Duodenal mucosa (tissue), 2 donors: ENCODE data around the gene ANKEF1.

ENCODE experiments used
- H3K27ac ChIP-seq: one replicate; pipeline ENCODE4 v1.7.0; 2013; ENCODE audit warnings: low read depth, low read length
- H3K27me3 ChIP-seq, 2 donors: one replicate each; pipeline ENCODE4 v1.7.0; 2013; ENCODE audit warnings: low read length in 2 of 2, control low read depth in 1 of 2; ENCODE audit not compliant: insufficient read depth in 2 of 2, control insufficient read depth in 1 of 2
- H3K36me3 ChIP-seq, 2 donors: one replicate each; pipeline ENCODE4 v1.7.0; 2013; ENCODE audit warnings: low read length in 2 of 2, control low read depth in 1 of 2; ENCODE audit not compliant: insufficient read depth in 2 of 2, control insufficient read depth in 1 of 2
- H3K4me1 ChIP-seq, 2 donors: one replicate each; pipeline ENCODE4 v1.7.0; 2013; ENCODE audit warnings: low read length in 2 of 2, control low read depth in 1 of 2; ENCODE audit not compliant: insufficient read depth in 2 of 2, control insufficient read depth in 1 of 2
- H3K4me3 ChIP-seq, 2 donors: one replicate each; pipeline ENCODE4 v1.7.0; 2013; ENCODE audit warnings: low read length in 2 of 2, low read depth in 1 of 2
- H3K9ac ChIP-seq, 2 donors: one replicate each; pipeline ENCODE4 v1.7.0; 2013; ENCODE audit warnings: low read length in 2 of 2, low read depth in 1 of 2
- H3K9me3 ChIP-seq, 2 donors: one replicate each; pipeline ENCODE4 v1.7.0; 2013; ENCODE audit warnings: low read length in 2 of 2, control low read depth in 1 of 2; ENCODE audit not compliant: control insufficient read depth in 1 of 2

Gene ANKEF1

DNA sequence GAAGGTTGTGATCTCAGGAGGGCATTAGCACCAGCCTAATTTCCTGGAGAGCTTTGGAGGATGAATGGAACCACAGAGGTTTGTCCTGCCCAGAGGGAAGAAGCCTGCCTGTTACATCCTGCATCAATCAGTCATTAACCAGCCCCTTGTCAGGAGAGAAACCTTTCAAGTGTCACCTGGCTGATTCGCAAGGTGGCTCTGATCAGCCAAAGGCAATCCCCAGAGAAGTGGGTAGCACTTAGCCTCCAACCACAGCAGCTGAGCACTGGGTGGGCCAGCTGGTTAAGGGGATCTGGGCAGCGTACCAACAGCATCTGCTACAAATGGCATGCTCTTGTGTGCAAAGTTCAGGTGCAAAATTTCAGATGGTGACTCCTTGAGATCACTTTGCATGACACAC lies 26.9 kb downstream of the ANKEF1 start:
- no peak overlapping the region for H3K27ac ChIP-seq
- H3K9ac ChIP-seq, result no peak overlapping the region
- H3K4me3 ChIP-seq, result no peak overlapping the region
- H3K27me3 ChIP-seq, result no peaks in the 10 kb centered on the region
- no peaks in the 10 kb centered on the region for H3K9me3 ChIP-seq
- peaks cover 0 to 3% of the 10 kb centered on the region in 2 donors for H3K36me3 ChIP-seq
- H3K4me1 ChIP-seq, result no peaks in the 10 kb centered on the region

DNA sequence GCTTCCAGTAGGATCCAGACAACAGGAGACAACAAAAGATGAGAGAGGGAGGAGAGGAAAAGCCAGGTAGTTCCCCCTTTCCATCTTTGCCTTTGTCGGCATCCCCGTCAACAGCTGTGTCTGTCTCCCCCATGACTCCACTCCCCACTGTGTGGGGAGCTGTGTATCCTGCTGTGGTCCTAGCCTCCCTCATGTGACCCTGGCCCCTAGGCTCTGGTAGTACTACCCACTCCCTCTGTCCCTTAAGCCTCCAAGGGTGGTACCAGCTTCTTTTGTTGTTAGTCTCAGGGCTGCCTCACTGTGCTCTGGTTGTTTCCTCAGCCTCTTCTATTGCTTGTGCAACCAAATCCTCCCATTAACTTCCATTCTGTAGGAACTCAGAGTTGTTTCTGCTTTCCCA lies 28.7 kb downstream of the ANKEF1 start:
- Histone ChIP-seq H3K27me3 (no peaks in the 10 kb centered on the region), H3K27ac (no peak overlapping the region), H3K4me3 (no peak overlapping the region), H3K36me3 (no peaks in the 10 kb centered on the region), H3K9ac (no peak overlapping the region), H3K9me3 (no peaks in the 10 kb centered on the region), H3K4me1 (no peaks in the 10 kb centered on the region)

DNA sequence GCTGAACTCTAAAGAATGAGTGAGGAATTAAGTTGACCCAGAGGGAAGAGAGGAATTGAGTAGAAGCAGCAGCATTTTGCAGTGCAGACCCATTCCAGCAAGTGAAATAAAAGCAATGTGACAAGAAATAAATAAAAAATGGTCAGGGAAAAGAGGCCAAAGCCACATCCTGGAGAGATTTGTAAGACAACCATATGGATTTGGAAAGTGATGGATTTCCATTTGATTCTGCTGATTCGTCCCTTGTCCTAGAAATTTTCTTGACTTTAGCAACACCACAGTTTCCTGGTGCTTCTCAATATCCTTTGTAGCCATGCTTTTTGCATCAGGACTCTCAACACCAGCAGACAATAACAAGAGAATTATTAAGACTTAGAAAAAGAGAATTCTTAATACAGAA lies 29.8 kb downstream of the ANKEF1 start:
- Histone ChIP-seq H3K27ac (no peak overlapping the region), H3K4me1 (no peaks in the 10 kb centered on the region), H3K36me3 (no peaks in the 10 kb centered on the region), H3K4me3 (no peak overlapping the region), H3K9ac (no peak overlapping the region), H3K9me3 (no peaks in the 10 kb centered on the region), H3K27me3 (no peaks in the 10 kb centered on the region)

DNA sequence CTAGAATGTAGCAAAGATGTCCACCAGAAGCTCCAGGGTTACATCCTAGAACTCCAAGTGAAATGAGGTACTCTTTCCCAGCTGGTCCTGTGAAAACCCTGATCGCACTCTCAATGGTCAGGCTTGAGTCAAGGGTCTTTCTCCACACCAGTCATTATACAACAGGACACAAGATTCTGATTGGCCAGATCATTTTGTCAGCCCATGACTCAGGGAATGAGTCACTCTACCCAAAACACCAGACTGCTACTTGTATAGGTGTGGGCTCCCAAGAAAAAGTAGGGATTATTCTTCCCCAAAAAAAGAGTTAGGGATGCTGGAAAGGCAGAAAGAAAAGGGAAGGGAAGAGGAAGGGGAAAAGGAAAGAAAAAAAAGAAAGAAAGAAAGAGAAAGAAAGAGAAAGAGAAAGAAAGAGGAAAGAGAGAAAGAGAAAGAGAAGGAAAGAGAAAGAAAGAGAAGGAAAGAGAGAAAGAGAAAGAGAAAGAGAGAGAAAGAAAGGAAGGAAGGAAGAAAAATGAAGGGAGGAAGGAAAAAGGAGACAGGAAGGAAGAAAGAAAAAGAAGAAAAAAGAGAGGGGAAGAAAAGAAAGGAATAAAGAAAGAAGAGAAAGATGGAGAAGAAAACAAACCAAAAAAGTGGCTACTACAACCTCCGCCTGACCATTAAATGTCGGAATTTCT lies 30.5 kb downstream of the ANKEF1 start:
- no peak overlapping the region for H3K4me3 ChIP-seq
- no peaks in the 10 kb centered on the region for H3K4me1 ChIP-seq
- no peaks in the 10 kb centered on the region for H3K36me3 ChIP-seq
- no peaks in the 10 kb centered on the region for H3K9me3 ChIP-seq
- H3K27me3 ChIP-seq, result no peaks in the 10 kb centered on the region
- H3K27ac ChIP-seq, result no peak overlapping the region
- H3K9ac ChIP-seq, result no peak overlapping the region

DNA sequence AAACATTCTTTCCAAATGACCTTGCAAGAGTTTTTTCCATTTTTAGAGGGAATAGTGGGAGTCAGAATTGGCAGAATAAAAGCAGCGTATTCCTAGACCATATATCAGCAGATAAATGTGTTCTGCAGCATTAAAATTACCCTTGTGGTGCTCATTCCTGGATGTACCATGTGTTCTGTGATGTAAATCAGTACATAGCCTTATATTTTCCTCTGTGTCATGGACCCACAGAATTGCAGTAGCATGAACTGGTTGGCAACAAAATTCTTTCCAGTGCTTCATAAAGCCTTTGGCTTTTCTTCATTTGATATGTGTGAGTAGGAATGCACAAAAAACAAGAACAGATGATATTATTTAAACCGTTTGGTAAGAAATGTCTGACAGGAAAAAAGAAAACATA lies 32.5 kb downstream of the ANKEF1 start:
- H3K36me3 ChIP-seq, result no peaks in the 10 kb centered on the region
- no peaks in the 10 kb centered on the region for H3K27me3 ChIP-seq
- H3K9ac ChIP-seq, result no peak overlapping the region
- no peak overlapping the region for H3K27ac ChIP-seq
- no peak overlapping the region for H3K4me3 ChIP-seq
- no peaks in the 10 kb centered on the region for H3K9me3 ChIP-seq
- H3K4me1 ChIP-seq, result no peaks in the 10 kb centered on the region

DNA sequence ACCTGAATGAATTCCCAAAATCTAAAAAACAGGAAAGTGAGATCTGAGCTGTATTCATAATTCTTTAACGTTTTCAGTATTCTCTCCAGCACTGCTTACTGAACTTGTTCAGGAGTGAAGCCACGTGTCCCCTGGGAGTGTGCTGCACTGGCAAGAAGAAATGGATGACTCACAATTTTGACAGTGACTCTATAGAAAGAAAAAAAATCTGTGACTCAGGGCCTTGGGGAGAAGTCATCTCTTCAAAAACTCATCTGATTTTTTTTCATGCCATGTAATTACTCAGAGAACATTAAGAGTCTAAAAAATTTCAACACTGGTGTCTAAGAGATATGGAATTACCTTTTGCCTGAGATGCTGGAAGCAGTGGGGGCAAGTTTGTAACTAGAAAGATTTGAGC lies 39.7 kb downstream of the ANKEF1 start:
- Histone ChIP-seq H3K27ac (no peak overlapping the region), H3K27me3 (no peaks in the 10 kb centered on the region), H3K4me3 (no peak overlapping the region), H3K9me3 (no peaks in the 10 kb centered on the region), H3K9ac (no peak overlapping the region), H3K4me1 (no peaks in the 10 kb centered on the region), H3K36me3 (no peaks in the 10 kb centered on the region)

DNA sequence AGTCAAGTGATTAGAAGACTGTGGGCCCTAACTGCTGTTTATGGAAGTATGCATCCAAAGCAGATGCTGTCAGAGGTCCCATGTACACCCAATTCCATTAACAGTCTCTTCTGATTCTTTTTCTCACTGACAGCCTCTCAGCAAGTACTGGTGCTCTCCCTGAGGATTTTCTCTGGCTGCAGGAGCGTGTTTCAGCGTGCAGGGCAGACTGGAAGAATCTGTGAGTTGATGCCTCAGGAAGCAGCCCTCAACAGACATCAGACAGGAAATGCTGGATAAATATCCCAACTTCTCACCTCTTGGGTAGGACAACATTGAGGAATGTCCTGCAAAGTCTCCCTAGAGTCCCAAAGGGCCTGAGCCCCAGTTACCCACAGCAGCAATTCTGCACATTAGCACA lies 40.8 kb downstream of the ANKEF1 start:
- H3K27me3 ChIP-seq, result no peaks in the 10 kb centered on the region
- no peak overlapping the region for H3K4me3 ChIP-seq
- H3K27ac ChIP-seq, result no peak overlapping the region
- H3K4me1 ChIP-seq, result no peaks in the 10 kb centered on the region
- no peak overlapping the region for H3K9ac ChIP-seq
- H3K9me3 ChIP-seq, result no peaks in the 10 kb centered on the region
- no peaks in the 10 kb centered on the region for H3K36me3 ChIP-seq

DNA sequence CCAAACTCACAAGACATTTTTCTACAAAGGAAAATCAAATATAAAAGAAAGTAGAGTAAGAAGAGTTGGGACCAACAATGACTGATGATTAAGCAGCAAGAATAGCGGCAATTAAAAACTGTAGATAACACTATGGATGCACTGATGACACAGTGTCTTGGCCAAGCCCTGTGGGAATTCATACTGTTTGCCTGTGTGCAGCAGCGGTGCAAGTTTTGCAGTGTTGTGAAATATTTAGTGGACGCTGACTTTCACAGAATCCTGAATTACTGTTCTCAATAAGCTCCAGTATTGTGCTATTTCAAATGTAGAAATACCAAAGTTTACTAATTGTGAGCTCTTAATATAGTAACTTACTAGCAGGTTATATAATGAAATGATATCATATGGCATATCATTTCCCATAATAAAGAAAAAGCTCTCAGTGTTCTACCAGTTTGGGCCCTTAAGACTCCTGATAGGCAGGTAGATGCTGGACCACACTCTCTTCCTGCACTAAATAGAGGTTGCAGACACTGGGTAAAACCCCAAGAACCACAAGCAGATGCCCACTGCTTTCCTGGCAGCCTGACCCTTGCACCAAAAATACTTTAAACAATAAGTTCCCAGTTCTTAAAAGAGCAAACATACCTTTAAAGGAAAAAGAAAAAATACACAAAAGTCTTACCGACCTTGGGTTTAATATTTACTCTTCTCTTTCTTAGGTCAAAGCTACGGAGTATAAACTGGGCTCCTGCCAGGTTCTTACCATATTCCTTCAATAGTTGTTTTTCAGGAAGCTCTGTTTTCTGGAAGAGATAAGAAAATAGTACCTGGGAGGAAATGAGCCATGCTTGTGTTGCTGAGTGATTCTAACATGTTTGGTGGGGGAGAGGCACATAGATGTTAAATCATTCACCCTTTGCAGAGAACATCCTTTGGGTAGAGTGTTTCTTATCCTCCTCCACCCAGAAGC lies 41.6 kb downstream of the ANKEF1 start:
- H3K9ac ChIP-seq, result no peak overlapping the region
- H3K9me3 ChIP-seq, result no peaks in the 10 kb centered on the region
- H3K27ac ChIP-seq, result no peak overlapping the region
- H3K4me1 ChIP-seq, result no peaks in the 10 kb centered on the region
- H3K36me3 ChIP-seq, result no peaks in the 10 kb centered on the region
- H3K4me3 ChIP-seq, result no peak overlapping the region
- H3K27me3 ChIP-seq, result no peaks in the 10 kb centered on the region

DNA sequence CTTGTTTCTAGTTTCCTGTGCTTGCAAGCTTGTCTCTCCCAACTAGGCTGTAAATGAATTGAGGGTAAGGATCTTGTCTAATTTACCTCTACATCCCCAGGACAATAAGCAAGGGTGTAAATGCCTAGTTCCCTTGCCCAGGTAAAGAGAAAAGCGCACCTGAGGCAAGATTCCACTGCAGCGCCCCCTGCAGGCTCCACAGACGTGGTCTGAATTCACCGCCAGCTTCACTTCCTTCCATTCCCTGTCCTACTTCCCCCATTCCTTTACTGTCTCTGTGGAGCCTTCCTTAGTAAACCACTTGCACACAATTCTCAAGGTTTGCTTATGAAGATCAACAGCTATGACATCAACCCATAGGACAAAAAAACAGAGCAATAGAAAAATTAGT lies 42.3 kb downstream of the ANKEF1 start:
- Histone ChIP-seq H3K9me3 (no peaks in the 10 kb centered on the region), H3K27ac (no peak overlapping the region)

DNA sequence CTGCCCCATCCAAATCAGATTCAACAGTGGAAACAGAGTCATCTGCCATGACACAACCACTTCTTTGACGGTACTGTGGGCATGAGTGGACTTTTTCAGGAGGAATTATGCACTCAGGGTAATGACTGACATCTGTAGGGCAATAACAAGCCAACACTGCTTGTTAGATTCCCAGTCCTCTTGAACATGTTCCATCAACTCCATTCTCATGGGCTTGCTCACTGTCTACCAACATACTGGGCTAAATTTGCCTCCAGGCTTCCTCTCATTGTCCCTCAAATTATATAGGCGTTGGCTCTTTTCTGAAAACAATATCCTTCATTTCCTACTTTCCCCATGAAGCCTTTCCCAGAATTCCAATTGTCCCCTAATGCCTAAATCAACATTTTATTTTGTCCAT lies 43.1 kb downstream of the ANKEF1 start:
- Histone ChIP-seq H3K36me3 (no peaks in the 10 kb centered on the region), H3K27me3 (no peaks in the 10 kb centered on the region), H3K27ac (no peak overlapping the region), H3K4me3 (no peak overlapping the region), H3K9me3 (no peaks in the 10 kb centered on the region), H3K9ac (no peak overlapping the region), H3K4me1 (no peaks in the 10 kb centered on the region)

More for the DNA sequence above, 42.3 kb downstream of the ANKEF1 start:
- no peak overlapping the region for H3K4me3 ChIP-seq
- no peaks in the 10 kb centered on the region for H3K4me1 ChIP-seq
- no peaks in the 10 kb centered on the region for H3K36me3 ChIP-seq
- no peak overlapping the region for H3K9ac ChIP-seq
- H3K27me3 ChIP-seq, result no peaks in the 10 kb centered on the region
